ENCODE measurements around the gene FOXP4.

FOXP4 gene

GRCh38 chr6:41650120-41650519 lies 103.9 kb downstream of the FOXP4 start:
- DNase-seq: no peak

- no peak for DNase-seq
These were observed 105.2 kb downstream of the FOXP4 start for GRCh38 chr6:41651246-41651961.
